IPS-15b (cell line): ENCODE results near the gene IKZF3.
"Not testable (repeated sequence)": the region's sequence is repeated elsewhere in the genome, so short reads cannot be mapped to it uniquely, and the experiment has no call there.

Experiments used
- H3K27me3 ChIP-seq: one replicate; pipeline ENCODE4 v1.6.1; 2013; ENCODE audit warnings: low read length; ENCODE audit not compliant: control insufficient read depth, insufficient read depth
- H3K36me3 ChIP-seq: one replicate; pipeline ENCODE4 v1.6.1; 2013; ENCODE audit warnings: low read length; ENCODE audit not compliant: control insufficient read depth, insufficient read depth
- H3K4me1 ChIP-seq: one replicate; pipeline ENCODE4 v1.6.1; 2013; ENCODE audit warnings: mild to moderate bottlenecking, low read length; ENCODE audit not compliant: control insufficient read depth, insufficient read depth
- H3K4me3 ChIP-seq: one replicate; pipeline ENCODE4 v1.5.1; 2013; ENCODE audit warnings: low read depth, low read length
- H3K9ac ChIP-seq: one replicate; pipeline ENCODE4 v1.6.1; 2013; ENCODE audit warnings: low read depth, mild to moderate bottlenecking, low read length
- H3K9me3 ChIP-seq: one replicate; pipeline ENCODE4 v1.6.1; 2013; ENCODE audit warnings: mild to moderate bottlenecking, low read length; ENCODE audit not compliant: control insufficient read depth, insufficient read depth

The IKZF3 gene

DNA sequence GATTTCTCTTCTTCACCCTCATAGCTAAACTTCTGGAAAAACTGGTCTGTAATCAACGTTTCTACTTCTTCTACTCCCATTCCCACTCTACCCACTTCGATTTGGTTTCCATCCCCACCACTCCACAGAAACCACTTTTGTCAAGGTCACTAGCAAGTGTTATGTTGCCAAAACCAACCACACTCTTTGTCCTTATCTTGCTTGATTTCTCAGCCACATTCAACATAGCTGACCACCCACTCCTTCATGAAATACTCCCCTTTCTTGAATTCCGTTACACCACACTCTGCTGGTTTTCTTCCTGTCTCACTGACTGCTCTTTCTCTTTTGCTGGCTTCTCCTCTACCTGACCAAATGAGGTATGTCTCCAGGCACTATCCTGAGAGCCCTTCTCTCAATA is 11.9 kb downstream of the IKZF3 start:
- no peaks in the 10 kb centered on the region for H3K9me3 ChIP-seq
- H3K4me1 ChIP-seq = no peaks in the 10 kb centered on the region
- H3K36me3 ChIP-seq = no peaks in the 10 kb centered on the region
- no peak overlapping the region for H3K9ac ChIP-seq
- no peak overlapping the region for H3K4me3 ChIP-seq
- H3K27me3 ChIP-seq = no peaks in the 10 kb centered on the region

DNA sequence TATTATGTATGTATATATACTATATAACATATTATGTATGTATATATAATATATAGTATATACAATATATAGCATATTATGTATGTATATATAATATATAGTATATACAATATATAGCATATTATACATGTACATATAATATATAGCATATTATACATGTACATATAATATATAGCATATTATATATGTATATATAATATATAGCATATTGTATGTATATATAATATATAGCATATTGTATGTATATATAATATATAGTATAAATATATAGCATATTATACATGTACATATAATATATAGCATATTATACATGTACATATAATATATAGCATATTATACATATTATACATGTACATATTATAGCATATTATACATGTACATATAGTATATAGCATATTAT is 13.9 kb downstream of the IKZF3 start:
- not testable (repeated sequence) for H3K9ac ChIP-seq, H3K4me3 ChIP-seq, H3K9me3 ChIP-seq, H3K36me3 ChIP-seq, H3K27me3 ChIP-seq, H3K4me1 ChIP-seq

DNA sequence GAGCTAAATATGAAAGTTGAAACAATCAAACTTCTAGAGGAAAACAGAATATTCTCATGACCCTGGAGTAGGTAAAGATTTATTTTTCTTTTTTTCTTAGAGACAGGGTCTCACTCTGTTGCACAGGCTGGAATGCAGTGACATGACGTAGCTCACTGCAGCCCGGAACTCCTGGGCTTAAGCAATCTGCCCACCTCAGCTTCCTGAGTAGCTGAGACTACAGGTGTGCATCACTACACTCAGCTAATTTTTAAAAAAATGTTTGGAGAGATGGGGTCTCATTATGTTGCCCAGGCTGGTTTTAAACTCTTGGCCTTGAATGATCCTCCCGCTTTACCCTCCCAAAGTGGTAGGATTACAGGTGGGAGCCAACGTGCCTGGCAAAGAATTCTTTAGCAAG is 15.5 kb downstream of the IKZF3 start:
- no peak overlapping the region for H3K4me3 ChIP-seq
- no peaks in the 10 kb centered on the region for H3K4me1 ChIP-seq
- no peaks in the 10 kb centered on the region for H3K9me3 ChIP-seq
- no peak overlapping the region for H3K9ac ChIP-seq
- H3K27me3 ChIP-seq = no peaks in the 10 kb centered on the region
- no peaks in the 10 kb centered on the region for H3K36me3 ChIP-seq

DNA sequence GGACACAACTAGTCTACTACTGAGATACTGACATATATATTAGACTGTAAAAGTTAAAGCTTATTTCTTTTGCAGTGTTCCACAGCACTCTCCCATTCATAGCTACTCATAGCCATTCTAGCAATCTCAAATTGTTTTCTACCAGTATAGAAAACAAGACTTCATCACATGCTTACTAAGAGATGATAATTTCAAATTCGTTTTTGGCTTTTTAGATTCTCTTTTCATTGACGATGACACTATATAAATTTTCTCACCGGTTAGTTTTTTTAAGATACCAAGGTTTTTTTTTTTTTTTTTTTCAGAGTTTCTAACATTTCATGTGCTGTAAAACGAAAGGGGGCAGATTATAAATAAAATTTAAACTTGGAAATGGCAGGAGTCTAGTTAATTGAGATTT is 17.9 kb downstream of the IKZF3 start:
- H3K9ac ChIP-seq = no peak overlapping the region
- no peaks in the 10 kb centered on the region for H3K9me3 ChIP-seq
- no peaks in the 10 kb centered on the region for H3K4me1 ChIP-seq
- H3K27me3 ChIP-seq = no peaks in the 10 kb centered on the region
- no peaks in the 10 kb centered on the region for H3K36me3 ChIP-seq
- H3K4me3 ChIP-seq = no peak overlapping the region

DNA sequence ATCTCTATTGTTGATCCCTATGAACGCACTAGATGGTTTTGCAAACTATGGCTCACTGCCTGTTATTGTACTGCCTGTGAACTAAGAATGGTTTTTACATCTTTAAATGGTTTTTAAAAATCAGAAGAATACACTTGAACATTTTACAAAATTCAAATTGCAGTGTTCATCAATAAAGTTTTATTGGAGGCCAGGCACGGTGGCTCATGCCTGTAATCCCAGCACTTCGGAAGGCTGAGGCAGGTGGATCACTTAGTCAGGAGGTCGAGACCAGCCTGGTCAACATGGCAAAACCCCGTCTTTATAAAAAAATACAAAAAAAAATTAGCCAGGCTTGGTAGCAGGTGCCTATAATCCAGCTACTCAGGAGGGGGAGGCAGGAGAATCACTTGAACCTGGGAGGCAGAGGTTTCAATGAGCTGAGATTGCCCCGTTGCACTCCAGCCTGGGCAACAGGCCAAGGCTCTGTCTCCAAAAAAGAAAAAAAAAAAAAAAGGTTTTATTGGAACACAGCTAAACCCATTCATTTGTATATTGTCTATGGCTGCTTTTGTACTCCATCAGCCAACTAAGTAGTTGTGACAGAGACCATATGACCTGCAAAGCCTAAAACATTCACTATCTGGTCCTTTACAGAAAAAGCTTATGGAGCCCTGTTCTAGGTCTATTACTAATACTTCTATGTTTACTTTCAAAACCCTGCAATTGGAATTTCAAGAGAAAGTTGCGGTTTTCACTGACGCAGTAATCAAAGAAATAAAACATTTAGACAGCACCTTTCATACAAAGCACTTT is 18.9 kb downstream of the IKZF3 start:
- Histone ChIP-seq H3K4me3 (no peak overlapping the region), H3K36me3 (no peaks in the 10 kb centered on the region), H3K4me1 (no peaks in the 10 kb centered on the region), H3K9me3 (no peaks in the 10 kb centered on the region), H3K9ac (no peak overlapping the region), H3K27me3 (no peaks in the 10 kb centered on the region)

DNA sequence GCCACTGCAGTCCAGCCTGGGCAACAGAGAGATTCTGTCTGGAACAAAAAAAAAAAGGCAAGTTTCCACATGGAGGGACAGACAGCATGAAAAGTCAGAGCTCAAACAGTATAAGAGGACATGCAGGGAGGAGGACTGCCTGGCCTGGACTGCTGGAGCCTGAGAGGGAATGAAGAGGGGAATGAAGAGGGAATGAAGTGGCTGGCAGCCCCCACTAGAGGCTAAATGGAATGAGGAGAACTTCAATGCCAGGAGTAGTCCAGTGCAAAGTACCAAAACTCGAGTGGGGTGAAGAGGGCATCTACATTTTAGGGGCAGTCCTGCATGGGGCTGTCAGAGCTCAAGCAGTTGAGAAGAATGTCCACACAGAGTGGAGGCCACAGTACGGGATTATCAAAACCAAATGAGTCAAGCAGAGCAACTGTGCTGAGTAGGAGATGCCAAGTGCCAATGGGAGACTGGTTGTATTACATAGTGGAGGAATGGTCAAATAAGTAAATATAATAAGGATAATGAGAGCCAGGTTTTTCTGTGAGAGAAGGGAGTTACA is 22.9 kb downstream of the IKZF3 start:
- H3K9ac ChIP-seq = no peak overlapping the region
- no peaks in the 10 kb centered on the region for H3K27me3 ChIP-seq
- H3K9me3 ChIP-seq = no peaks in the 10 kb centered on the region
- H3K36me3 ChIP-seq = no peaks in the 10 kb centered on the region
- no peak overlapping the region for H3K4me3 ChIP-seq
- no peaks in the 10 kb centered on the region for H3K4me1 ChIP-seq

DNA sequence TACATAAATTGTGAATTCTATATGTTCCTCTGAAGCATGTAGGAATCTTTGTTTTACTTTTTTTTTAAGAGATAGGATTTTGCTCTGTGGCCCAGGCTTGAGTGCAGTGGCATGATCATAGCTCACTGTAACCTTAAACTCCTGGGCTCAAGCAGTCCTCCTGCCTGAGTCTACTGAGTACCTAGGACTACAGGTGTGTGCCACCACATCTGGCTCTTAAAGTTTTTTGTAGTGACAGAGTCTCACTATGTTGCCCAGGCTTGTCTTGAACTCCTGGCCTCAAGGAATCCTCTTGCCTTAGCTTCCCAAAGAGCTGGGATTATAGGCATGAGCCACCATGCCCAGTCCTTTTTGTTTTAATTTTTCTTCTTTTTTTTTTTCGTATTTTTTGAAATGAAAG is 25.3 kb downstream of the IKZF3 start:
- Histone ChIP-seq H3K4me1 (no peaks in the 10 kb centered on the region), H3K27me3 (no peaks in the 10 kb centered on the region), H3K9me3 (no peaks in the 10 kb centered on the region), H3K4me3 (no peak overlapping the region), H3K9ac (no peak overlapping the region), H3K36me3 (no peaks in the 10 kb centered on the region)

DNA sequence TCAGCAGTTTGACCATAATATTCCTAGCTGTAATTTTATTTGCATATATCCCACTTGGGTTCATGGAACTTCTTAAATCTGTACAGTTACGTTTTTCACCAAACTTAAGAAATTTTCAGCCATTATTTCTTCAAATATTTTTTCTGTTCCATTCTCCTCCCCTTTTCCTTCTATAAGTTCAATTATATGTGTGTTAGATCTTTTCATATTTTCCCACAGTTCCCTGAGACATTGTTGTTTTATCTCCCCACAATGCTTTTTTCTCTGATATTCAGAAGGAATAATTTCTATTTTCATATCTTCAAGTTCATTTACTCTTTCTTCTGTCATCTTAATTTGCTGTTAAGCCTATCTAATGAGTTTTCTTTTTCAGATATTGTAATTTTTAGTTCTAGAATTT is 26.1 kb downstream of the IKZF3 start:
- H3K36me3 ChIP-seq = no peaks in the 10 kb centered on the region
- no peaks in the 10 kb centered on the region for H3K27me3 ChIP-seq
- H3K4me1 ChIP-seq = no peaks in the 10 kb centered on the region
- no peaks in the 10 kb centered on the region for H3K9me3 ChIP-seq
- no peak overlapping the region for H3K9ac ChIP-seq
- H3K4me3 ChIP-seq = no peak overlapping the region

DNA sequence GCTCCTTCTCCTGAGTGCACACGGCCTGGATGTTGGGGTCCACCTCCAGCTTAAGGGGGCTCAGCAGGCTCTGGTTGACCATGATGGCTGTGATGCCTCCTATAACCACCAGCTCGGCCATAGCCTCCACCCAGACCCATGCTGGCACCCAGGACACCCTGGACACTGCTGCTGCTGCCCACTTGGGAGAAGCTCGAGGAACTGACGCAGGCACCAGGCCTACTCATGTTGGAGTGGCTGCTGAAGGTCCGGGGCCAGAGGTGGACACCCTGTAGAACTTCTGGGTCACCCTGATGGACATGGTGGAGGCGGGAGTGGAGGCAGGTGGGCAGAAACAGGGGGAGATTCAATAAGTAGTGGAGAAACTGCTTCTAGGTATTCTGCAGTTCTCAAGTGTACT is 28.0 kb downstream of the IKZF3 start:
- H3K9ac ChIP-seq = no peak overlapping the region
- H3K9me3 ChIP-seq = no peaks in the 10 kb centered on the region
- H3K4me1 ChIP-seq = no peaks in the 10 kb centered on the region
- H3K4me3 ChIP-seq = no peak overlapping the region
- no peaks in the 10 kb centered on the region for H3K36me3 ChIP-seq
- no peaks in the 10 kb centered on the region for H3K27me3 ChIP-seq

DNA sequence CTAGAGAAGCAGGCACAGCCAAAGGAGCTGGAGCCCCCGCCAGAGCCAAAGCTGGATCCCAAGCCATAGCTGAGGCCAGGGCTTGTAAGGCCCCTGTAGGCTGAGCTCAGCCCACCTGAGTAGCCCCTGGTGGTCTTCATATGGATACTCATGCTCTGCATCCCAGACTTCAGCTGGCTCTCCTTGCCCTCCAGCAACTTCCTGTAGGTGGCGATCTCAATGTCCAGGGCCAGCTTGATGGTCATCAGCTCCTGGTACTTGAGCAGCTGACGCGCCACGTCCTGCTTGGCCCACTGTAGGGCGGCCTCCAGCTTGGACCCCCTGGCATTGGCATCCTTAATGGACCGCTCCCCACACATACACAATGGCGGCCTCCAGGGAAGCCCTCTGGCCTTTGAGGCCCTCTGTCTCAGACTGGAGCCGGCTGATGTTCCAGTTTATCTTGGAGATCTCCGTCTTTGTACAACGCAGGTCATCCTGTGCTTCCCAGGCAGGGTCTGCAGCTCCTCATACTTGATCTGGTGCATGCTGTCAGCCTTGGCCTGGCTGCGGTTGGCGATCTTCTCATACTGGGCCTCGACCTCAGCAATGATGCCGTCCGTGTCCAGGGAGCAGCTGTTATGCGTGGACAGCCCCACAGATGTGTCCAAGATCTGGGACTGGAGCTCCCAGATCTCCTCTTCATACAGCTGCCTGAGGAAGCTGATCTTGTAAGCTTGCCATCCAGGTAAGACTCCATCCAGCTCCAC is 28.9 kb downstream of the IKZF3 start:
- Histone ChIP-seq H3K36me3 (no peaks in the 10 kb centered on the region), H3K4me1 (no peaks in the 10 kb centered on the region), H3K9ac (no peak overlapping the region), H3K4me3 (no peak overlapping the region), H3K9me3 (no peaks in the 10 kb centered on the region), H3K27me3 (no peaks in the 10 kb centered on the region)

DNA sequence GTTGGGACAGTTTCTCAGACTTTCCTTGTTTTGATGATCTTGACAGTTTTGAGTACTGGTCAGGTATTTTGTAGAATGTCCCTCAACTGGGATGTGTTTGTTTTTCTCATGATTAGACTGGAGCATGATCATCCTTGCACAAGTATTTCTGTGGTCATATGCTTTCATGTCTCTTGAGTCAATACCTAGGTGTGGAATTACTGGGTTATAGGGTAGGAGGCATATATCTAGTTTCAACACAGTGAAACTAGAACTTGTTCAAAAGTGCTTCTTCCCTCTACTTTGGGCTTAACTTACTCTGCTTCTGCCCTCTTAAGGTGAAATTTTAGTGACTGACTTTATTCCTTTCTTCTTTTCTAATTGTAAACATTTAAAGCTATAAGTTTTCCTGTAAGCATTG is 30.1 kb downstream of the IKZF3 start:
- Histone ChIP-seq H3K4me3 (no peak overlapping the region), H3K36me3 (no peaks in the 10 kb centered on the region), H3K9ac (no peak overlapping the region), H3K4me1 (no peaks in the 10 kb centered on the region), H3K9me3 (no peaks in the 10 kb centered on the region), H3K27me3 (no peaks in the 10 kb centered on the region)

DNA sequence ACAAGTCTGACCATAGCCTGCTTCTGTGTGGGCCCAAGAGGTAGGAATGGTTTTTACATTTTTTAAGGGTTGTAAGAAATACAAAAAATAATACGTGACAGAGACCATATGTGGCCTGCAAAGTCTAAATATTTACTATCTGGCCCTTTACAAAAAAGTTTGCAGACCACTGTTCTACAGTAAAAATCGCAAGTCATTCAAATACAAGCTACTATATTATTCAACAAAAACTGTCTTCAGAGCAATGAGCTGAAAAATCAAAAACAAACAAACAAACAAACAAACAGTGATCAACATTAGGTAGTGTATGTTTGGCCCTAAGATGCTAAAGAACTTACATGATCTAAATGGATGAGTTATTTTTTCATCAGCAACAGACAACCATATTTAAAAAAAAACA is 32.5 kb downstream of the IKZF3 start:
- H3K4me3 ChIP-seq = no peak overlapping the region
- no peaks in the 10 kb centered on the region for H3K36me3 ChIP-seq
- no peaks in the 10 kb centered on the region for H3K9me3 ChIP-seq
- no peak overlapping the region for H3K9ac ChIP-seq
- no peaks in the 10 kb centered on the region for H3K4me1 ChIP-seq
- no peaks in the 10 kb centered on the region for H3K27me3 ChIP-seq
